WTC11 (cell line): Measurements from ENCODE around the gene HEATR5A. TPM values are rescaled to one million over a fixed set of nuclear protein-coding genes. Genes with fewer than 3 reads are reported as not detected.

ENCODE experiments used
- ATAC-seq: fragments of 200-7000 bp; cut with Tn5 transposase; 2 replicates; pipeline ENCODE4 v1.10.0; 2021; ENCODE audit warnings: mild to moderate bottlenecking, moderate library complexity
- CTCF ChIA-PET: fragments of 300-600 bp; sonication (Branson Sonifier 250); formaldehyde crosslinking; loops from one replicate; lab custom pipeline; 2021; ENCODE audit warnings: antibody characterized with exemption; lab: Charles Lee
- POLR2A ChIA-PET: fragments of 350-600 bp; sonication (Branson Sonifier 250); formaldehyde crosslinking; loops from one replicate; lab custom pipeline; 2021; ENCODE audit warnings: antibody characterized with exemption; lab: Charles Lee
- DNase-seq: peaks from one replicate; pipeline ENCODE4 v3.0.0; 2021; ENCODE audit warnings: low spot score
- H3K27ac Mint-ChIP-seq: 2 replicates; pipeline ENCODE4 v1.8.0; 2021; ENCODE audit warnings: mixed read lengths
- H3K27me3 Mint-ChIP-seq: 2 replicates; pipeline ENCODE4 v1.8.0; 2021; ENCODE audit warnings: low read depth, mild to moderate bottlenecking, moderate library complexity, mixed read lengths
- H3K36me3 Mint-ChIP-seq: 2 replicates; pipeline ENCODE4 v1.8.0; 2021; ENCODE audit warnings: mixed read lengths
- H3K4me1 Mint-ChIP-seq: 2 replicates; pipeline ENCODE4 v1.8.0; 2022; ENCODE audit warnings: mixed read lengths
- H3K4me3 Mint-ChIP-seq: 2 replicates; pipeline ENCODE4 v1.8.0; 2021; ENCODE audit warnings: mild to moderate bottlenecking, moderate library complexity, mixed read lengths
- H3K9me3 Mint-ChIP-seq: 2 replicates; pipeline ENCODE4 v1.8.0; 2021; ENCODE audit warnings: mixed read lengths
- ATF1 ChIP-seq: sonication (generic); formaldehyde crosslinking; IDR thresholded peaks from 2 replicates; pipeline ENCODE4 v1.8.1; 2023; ENCODE audit warnings: mild to moderate bottlenecking, moderate library complexity, missing genetic modification reagents
- CBFB ChIP-seq: sonication (generic); formaldehyde crosslinking; IDR thresholded peaks from 2 replicates; pipeline ENCODE4 v1.8.1; 2022; ENCODE audit warnings: mild to moderate bottlenecking, low read depth, missing genetic modification reagents
- CREM ChIP-seq: sonication (generic); formaldehyde crosslinking; IDR thresholded peaks from 2 replicates; pipeline ENCODE4 v1.8.1; 2022; ENCODE audit warnings: mild to moderate bottlenecking, missing genetic modification reagents, moderate library complexity
- ETV6 ChIP-seq: sonication (generic); formaldehyde crosslinking; IDR thresholded peaks from 2 replicates; pipeline ENCODE4 v1.8.1; 2022; ENCODE audit warnings: mild to moderate bottlenecking, missing genetic modification reagents
- GTF2I ChIP-seq: fragments of 250-450 bp; sonication (Bioruptor Pico); conservative IDR thresholded peaks from 2 replicates; pipeline ENCODE4 v1.4.0; 2021; ENCODE audit warnings: mild to moderate bottlenecking
- IRF2 ChIP-seq: sonication (generic); formaldehyde crosslinking; IDR thresholded peaks from 2 replicates; pipeline ENCODE4 v1.8.0; 2022; ENCODE audit warnings: low read depth, missing genetic modification reagents, borderline replicate concordance
- NR3C1 ChIP-seq: sonication (generic); formaldehyde crosslinking; conservative IDR thresholded peaks from 2 replicates; pipeline ENCODE4 v1.8.1; 2023; ENCODE audit warnings: low read depth, mild to moderate bottlenecking, missing genetic modification reagents
- RORB ChIP-seq: fragments of 250-450 bp; sonication (Bioruptor Pico); IDR thresholded peaks from 2 replicates; pipeline ENCODE4 v1.9.0; 2021; ENCODE audit warnings: mild to moderate bottlenecking
- SMAD4 ChIP-seq: sonication (generic); formaldehyde crosslinking; IDR thresholded peaks from 2 replicates; pipeline ENCODE4 v1.8.0; 2022; ENCODE audit warnings: mild to moderate bottlenecking, missing genetic modification reagents
- SOX15 ChIP-seq: fragments of 250-450 bp; sonication (Bioruptor Pico); IDR thresholded peaks from 2 replicates; pipeline ENCODE4 v1.9.0; 2021; ENCODE audit warnings: mild to moderate bottlenecking
- ZNF138 ChIP-seq: sonication (generic); formaldehyde crosslinking; conservative IDR thresholded peaks from 2 replicates; pipeline ENCODE4 v1.8.1; 2022; ENCODE audit warnings: mild to moderate bottlenecking, moderate library complexity, missing genetic modification reagents
- ZNF219 ChIP-seq: sonication (generic); formaldehyde crosslinking; IDR thresholded peaks from 2 replicates; pipeline ENCODE4 v1.8.0; 2023; ENCODE audit warnings: missing genetic modification reagents, mild to moderate bottlenecking, borderline replicate concordance
- ZNF232 ChIP-seq: sonication (generic); formaldehyde crosslinking; IDR thresholded peaks from 2 replicates; pipeline ENCODE4 v1.8.0; 2022; ENCODE audit warnings: mild to moderate bottlenecking, missing genetic modification reagents
- ZNF263 ChIP-seq: sonication (generic); formaldehyde crosslinking; IDR thresholded peaks from 2 replicates; pipeline ENCODE4 v1.8.1; 2022; ENCODE audit warnings: low read depth, mild to moderate bottlenecking, moderate library complexity, missing genetic modification reagents
- ZNF396 ChIP-seq: fragments of 250-450 bp; sonication (Bioruptor Pico); IDR thresholded peaks from 2 replicates; pipeline ENCODE4 v1.8.0; 2021; ENCODE audit warnings: mild to moderate bottlenecking, moderate library complexity, borderline replicate concordance
- ZNF423 ChIP-seq: fragments of 250-450 bp; sonication (Bioruptor Pico); IDR thresholded peaks from 2 replicates; pipeline ENCODE4 v2.1.2; 2022; ENCODE audit warnings: mild to moderate bottlenecking, moderate library complexity
- total RNA-seq: library from RNA; stranded (reverse); gene quantifications from 3 replicates; pipeline ENCODE4 v1.2.3, GENCODE V29; 2021
- TF ChIP-seq, protein P1 (sequence below): fragments of 250-450 bp; sonication (Bioruptor Pico); IDR thresholded peaks from 2 replicates; pipeline ENCODE4 v1.9.0; 2021; ENCODE audit warnings: mild to moderate bottlenecking
- TF ChIP-seq, protein P2 (sequence below): sonication (generic); formaldehyde crosslinking; IDR thresholded peaks from 2 replicates; pipeline ENCODE4 v1.8.1; 2023; ENCODE audit warnings: mild to moderate bottlenecking, missing genetic modification reagents, moderate library complexity
- TF ChIP-seq, protein P3 (sequence below): sonication (generic); formaldehyde crosslinking; IDR thresholded peaks from 2 replicates; pipeline ENCODE4 v1.8.1; 2023; ENCODE audit warnings: mild to moderate bottlenecking, missing genetic modification reagents
- TF ChIP-seq, protein P4 (sequence below): sonication (generic); formaldehyde crosslinking; IDR thresholded peaks from 2 replicates; pipeline ENCODE4 v1.8.1; 2023; ENCODE audit warnings: mild to moderate bottlenecking, missing genetic modification reagents
- TF ChIP-seq, protein P5 (sequence below): sonication (generic); formaldehyde crosslinking; conservative IDR thresholded peaks from 2 replicates; pipeline ENCODE4 v1.8.1; 2023; ENCODE audit warnings: mild to moderate bottlenecking, low read depth, missing genetic modification reagents, moderate library complexity
- TF ChIP-seq, protein P6 (sequence below): sonication (generic); formaldehyde crosslinking; IDR thresholded peaks from 2 replicates; pipeline ENCODE4 v1.8.0; 2023; ENCODE audit warnings: missing genetic modification reagents
- TF ChIP-seq, protein P7 (sequence below): sonication (generic); formaldehyde crosslinking; IDR thresholded peaks from 2 replicates; pipeline ENCODE4 v1.8.1; 2023; ENCODE audit warnings: mild to moderate bottlenecking, missing genetic modification reagents, moderate library complexity

HEATR5A gene
- total RNA-seq, 1 experiment from 2014 or later: 36.2 TPM

DNA sequence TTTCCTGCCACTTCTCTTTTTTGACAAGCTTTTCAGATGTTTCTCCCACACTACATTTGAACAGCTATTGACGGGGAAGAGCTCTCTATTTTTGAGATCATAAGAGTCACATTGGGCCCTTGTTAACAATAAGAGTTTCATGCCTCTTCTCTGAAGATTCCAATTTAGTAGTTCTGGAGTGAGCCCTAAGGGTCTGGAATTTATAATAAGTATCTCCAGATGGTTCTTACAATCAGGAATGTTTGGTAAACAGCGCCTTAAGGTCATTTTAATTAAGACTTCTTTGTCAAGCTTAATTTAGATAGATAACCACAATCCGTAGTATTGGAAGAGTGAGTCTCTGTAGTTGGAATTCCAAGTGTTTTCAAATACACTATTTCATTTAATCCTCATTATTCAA is 152.1 kb downstream of the HEATR5A start:
- no peak for DNase-seq
- TF ChIP-seq ZNF232 (CRISPR knock-in tag): no peak
- TF ChIP-seq ZNF423 (CRISPR knock-in tag): no peak
- TF ChIP-seq, protein P1, sequence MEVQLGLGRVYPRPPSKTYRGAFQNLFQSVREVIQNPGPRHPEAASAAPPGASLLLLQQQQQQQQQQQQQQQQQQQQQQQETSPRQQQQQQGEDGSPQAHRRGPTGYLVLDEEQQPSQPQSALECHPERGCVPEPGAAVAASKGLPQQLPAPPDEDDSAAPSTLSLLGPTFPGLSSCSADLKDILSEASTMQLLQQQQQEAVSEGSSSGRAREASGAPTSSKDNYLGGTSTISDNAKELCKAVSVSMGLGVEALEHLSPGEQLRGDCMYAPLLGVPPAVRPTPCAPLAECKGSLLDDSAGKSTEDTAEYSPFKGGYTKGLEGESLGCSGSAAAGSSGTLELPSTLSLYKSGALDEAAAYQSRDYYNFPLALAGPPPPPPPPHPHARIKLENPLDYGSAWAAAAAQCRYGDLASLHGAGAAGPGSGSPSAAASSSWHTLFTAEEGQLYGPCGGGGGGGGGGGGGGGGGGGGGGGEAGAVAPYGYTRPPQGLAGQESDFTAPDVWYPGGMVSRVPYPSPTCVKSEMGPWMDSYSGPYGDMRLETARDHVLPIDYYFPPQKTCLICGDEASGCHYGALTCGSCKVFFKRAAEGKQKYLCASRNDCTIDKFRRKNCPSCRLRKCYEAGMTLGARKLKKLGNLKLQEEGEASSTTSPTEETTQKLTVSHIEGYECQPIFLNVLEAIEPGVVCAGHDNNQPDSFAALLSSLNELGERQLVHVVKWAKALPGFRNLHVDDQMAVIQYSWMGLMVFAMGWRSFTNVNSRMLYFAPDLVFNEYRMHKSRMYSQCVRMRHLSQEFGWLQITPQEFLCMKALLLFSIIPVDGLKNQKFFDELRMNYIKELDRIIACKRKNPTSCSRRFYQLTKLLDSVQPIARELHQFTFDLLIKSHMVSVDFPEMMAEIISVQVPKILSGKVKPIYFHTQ (CRISPR knock-in tag): no peak
- no peak for TF ChIP-seq RORB (CRISPR knock-in tag)
- TF ChIP-seq, protein P2, sequence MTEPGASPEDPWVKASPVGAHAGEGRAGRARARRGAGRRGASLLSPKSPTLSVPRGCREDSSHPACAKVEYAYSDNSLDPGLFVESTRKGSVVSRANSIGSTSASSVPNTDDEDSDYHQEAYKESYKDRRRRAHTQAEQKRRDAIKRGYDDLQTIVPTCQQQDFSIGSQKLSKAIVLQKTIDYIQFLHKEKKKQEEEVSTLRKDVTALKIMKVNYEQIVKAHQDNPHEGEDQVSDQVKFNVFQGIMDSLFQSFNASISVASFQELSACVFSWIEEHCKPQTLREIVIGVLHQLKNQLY (CRISPR knock-in tag): no peak
- no peak for TF ChIP-seq ATF1
- TF ChIP-seq, protein P3, sequence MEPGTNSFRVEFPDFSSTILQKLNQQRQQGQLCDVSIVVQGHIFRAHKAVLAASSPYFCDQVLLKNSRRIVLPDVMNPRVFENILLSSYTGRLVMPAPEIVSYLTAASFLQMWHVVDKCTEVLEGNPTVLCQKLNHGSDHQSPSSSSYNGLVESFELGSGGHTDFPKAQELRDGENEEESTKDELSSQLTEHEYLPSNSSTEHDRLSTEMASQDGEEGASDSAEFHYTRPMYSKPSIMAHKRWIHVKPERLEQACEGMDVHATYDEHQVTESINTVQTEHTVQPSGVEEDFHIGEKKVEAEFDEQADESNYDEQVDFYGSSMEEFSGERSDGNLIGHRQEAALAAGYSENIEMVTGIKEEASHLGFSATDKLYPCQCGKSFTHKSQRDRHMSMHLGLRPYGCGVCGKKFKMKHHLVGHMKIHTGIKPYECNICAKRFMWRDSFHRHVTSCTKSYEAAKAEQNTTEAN (CRISPR knock-in tag): no peak
- TF ChIP-seq CBFB (CRISPR knock-in tag): no peak
- TF ChIP-seq, protein P4, sequence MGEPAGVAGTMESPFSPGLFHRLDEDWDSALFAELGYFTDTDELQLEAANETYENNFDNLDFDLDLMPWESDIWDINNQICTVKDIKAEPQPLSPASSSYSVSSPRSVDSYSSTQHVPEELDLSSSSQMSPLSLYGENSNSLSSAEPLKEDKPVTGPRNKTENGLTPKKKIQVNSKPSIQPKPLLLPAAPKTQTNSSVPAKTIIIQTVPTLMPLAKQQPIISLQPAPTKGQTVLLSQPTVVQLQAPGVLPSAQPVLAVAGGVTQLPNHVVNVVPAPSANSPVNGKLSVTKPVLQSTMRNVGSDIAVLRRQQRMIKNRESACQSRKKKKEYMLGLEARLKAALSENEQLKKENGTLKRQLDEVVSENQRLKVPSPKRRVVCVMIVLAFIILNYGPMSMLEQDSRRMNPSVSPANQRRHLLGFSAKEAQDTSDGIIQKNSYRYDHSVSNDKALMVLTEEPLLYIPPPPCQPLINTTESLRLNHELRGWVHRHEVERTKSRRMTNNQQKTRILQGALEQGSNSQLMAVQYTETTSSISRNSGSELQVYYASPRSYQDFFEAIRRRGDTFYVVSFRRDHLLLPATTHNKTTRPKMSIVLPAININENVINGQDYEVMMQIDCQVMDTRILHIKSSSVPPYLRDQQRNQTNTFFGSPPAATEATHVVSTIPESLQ (CRISPR knock-in tag): no peak
- no peak for TF ChIP-seq ZNF263 (CRISPR knock-in tag)
- TF ChIP-seq IRF2: no peak
- H3K4me1 Mint-ChIP-seq: peaks cover 6% of the 10 kb centered on the region
- ATAC-seq: no peak
- ChIA-PET POLR2A (no interaction called here), CTCF (no interaction called here)
- H3K4me3 Mint-ChIP-seq: no peak overlapping the region
- H3K9me3 Mint-ChIP-seq: peaks cover 58% of the 10 kb centered on the region
- H3K36me3 Mint-ChIP-seq: peaks cover 38% of the 10 kb centered on the region
- no peak overlapping the region for H3K27ac Mint-ChIP-seq
- H3K27me3 Mint-ChIP-seq: peaks cover 2% of the 10 kb centered on the region; the same call in 1 of the 2 replicates

DNA sequence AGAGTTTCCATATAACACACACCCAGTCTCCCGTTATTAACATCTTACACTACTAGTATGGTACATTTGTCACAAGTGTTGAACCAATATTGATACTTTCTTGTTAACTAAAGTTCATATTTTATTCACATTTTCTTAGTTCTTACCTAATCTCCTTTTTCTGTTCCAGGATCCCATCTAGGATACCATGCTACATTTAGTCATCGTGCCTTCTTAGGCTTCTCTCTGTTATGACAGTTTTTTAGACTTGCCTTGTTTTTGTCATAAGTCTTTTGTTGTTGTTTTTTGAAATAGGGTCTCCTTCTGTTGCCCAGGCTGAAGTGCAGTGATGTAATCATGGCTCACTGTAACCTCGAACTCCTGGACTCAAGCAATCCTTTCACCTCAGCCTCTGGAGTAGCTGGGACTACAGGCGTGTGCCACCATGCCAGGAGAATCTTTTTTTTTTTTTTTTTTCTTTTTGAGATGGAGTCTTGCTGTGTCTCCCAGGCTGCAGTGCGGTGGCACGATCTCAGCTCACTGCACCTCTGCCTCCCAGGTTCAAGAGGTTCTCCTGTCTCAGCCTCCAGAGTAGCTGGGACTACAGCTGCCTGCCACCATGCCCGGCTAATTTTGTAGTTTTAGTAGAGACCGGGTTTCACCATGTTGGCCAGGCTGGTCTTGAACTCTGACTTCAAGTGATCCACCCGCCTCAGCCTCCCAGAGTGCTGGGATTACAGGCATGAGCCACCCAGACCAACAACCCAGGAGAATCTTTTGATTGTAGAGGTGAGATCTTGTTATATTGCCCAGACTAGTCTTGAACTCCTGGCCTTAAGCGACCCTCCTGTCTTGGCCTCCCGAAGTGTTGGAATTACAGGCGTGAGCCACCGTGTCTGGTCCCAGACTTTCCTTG is 153.7 kb downstream of the HEATR5A start:
- CTCF ChIA-PET: no interaction called here
- DNase-seq (no peak), ATAC-seq (no peak)
- peaks cover 2% of the 10 kb centered on the region; the same call in 1 of the 2 replicates for H3K27me3 Mint-ChIP-seq
- no peak overlapping the region for H3K27ac Mint-ChIP-seq
- H3K4me1 Mint-ChIP-seq: peaks cover 10% of the 10 kb centered on the region
- H3K4me3 Mint-ChIP-seq: no peak overlapping the region
- POLR2A ChIA-PET: no interaction called here
- peaks cover 27% of the 10 kb centered on the region for H3K36me3 Mint-ChIP-seq
- peaks cover 44% of the 10 kb centered on the region for H3K9me3 Mint-ChIP-seq
- TF ChIP-seq ZNF219 (no peak), ZNF423 (CRISPR knock-in tag) (no peak), ZNF396 (CRISPR knock-in tag) (no peak), SOX15 (CRISPR knock-in tag) (no peak), ETV6 (CRISPR knock-in tag) (no peak), NR3C1 (CRISPR knock-in tag) (no peak), ZNF138 (CRISPR knock-in tag) (no peak), GTF2I (CRISPR knock-in tag) (no peak), SMAD4 (CRISPR knock-in tag) (no peak), CREM (CRISPR knock-in tag) (no peak)
- TF ChIP-seq, protein P5, sequence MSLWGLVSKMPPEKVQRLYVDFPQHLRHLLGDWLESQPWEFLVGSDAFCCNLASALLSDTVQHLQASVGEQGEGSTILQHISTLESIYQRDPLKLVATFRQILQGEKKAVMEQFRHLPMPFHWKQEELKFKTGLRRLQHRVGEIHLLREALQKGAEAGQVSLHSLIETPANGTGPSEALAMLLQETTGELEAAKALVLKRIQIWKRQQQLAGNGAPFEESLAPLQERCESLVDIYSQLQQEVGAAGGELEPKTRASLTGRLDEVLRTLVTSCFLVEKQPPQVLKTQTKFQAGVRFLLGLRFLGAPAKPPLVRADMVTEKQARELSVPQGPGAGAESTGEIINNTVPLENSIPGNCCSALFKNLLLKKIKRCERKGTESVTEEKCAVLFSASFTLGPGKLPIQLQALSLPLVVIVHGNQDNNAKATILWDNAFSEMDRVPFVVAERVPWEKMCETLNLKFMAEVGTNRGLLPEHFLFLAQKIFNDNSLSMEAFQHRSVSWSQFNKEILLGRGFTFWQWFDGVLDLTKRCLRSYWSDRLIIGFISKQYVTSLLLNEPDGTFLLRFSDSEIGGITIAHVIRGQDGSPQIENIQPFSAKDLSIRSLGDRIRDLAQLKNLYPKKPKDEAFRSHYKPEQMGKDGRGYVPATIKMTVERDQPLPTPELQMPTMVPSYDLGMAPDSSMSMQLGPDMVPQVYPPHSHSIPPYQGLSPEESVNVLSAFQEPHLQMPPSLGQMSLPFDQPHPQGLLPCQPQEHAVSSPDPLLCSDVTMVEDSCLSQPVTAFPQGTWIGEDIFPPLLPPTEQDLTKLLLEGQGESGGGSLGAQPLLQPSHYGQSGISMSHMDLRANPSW (CRISPR knock-in tag): no peak
- TF ChIP-seq, protein P6, sequence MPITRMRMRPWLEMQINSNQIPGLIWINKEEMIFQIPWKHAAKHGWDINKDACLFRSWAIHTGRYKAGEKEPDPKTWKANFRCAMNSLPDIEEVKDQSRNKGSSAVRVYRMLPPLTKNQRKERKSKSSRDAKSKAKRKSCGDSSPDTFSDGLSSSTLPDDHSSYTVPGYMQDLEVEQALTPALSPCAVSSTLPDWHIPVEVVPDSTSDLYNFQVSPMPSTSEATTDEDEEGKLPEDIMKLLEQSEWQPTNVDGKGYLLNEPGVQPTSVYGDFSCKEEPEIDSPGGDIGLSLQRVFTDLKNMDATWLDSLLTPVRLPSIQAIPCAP (CRISPR knock-in tag): no peak
- TF ChIP-seq, protein P7, sequence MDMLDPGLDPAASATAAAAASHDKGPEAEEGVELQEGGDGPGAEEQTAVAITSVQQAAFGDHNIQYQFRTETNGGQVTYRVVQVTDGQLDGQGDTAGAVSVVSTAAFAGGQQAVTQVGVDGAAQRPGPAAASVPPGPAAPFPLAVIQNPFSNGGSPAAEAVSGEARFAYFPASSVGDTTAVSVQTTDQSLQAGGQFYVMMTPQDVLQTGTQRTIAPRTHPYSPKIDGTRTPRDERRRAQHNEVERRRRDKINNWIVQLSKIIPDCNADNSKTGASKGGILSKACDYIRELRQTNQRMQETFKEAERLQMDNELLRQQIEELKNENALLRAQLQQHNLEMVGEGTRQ (CRISPR knock-in tag): no peak
